Spleen (tissue), 11 donors: ENCODE data around the gene DDX41. TPM values are rescaled to one million over a fixed set of nuclear protein-coding genes. Genes with fewer than 3 reads are reported as not detected.

Experiments used
- DNase-seq: peaks from one replicate; pipeline ENCODE4 v3.0.0-alpha.2; 2020
- H3K27ac ChIP-seq, 8 donors: fragments of 200-600 bp; sonication (generic) in 7 of 8; 1 replicate in 4 of 8; 2 replicates in 4 of 8; pipeline versions ENCODE4 v1.5.0 to v1.8.0; 2016 to 2021; ENCODE audit warnings: inconsistent platforms in 4 of 8, mild to moderate bottlenecking in 4 of 8, moderate library complexity in 1 of 8
- H3K27me3 ChIP-seq, 7 donors: fragments of 200-600 bp; sonication (generic) in 6 of 7; replicated peaks in 1 of 7; 1 replicate in 4 of 7; 2 replicates in 3 of 7; pipeline versions ENCODE4 v1.5.0 to v1.8.0; 2016 to 2021; ENCODE audit warnings: inconsistent platforms in 3 of 7, mild to moderate bottlenecking in 1 of 7
- H3K36me3 ChIP-seq, 6 donors: fragments of 200-600 bp; sonication (generic) in 5 of 6; 1 replicate in 4 of 6; 2 replicates in 2 of 6; pipeline versions ENCODE4 v1.5.0 to v1.8.0; 2016 to 2021; ENCODE audit warnings: inconsistent platforms in 2 of 6
- H3K4me1 ChIP-seq, 6 donors: fragments of 200-600 bp; sonication (generic) in 5 of 6; 1 replicate in 3 of 6; 2 replicates in 3 of 6; pipeline versions ENCODE4 v1.5.0 to v1.8.0; 2016 to 2021; ENCODE audit warnings: inconsistent platforms in 3 of 6
- H3K4me3 ChIP-seq, 8 donors: fragments of 200-600 bp; sonication (generic) in 7 of 8; 1 replicate in 4 of 8; 2 replicates in 4 of 8; pipeline versions ENCODE4 v1.5.0 to v1.8.0; 2016 to 2021; ENCODE audit warnings: inconsistent platforms in 4 of 8, mild to moderate bottlenecking in 4 of 8, moderate library complexity in 2 of 8
- H3K9me3 ChIP-seq, 8 donors: fragments of 200-600 bp; sonication (generic) in 7 of 8; 1 replicate in 4 of 8; 2 replicates in 4 of 8; pipeline versions ENCODE4 v1.5.0 to v1.8.0; 2016 to 2021; ENCODE audit warnings: inconsistent platforms in 4 of 8
- CTCF ChIP-seq, 11 experiments: fragments of 200-600 bp in 7 of 11; fragments of 450-650 bp in 4 of 11; sonication (generic) in 4 of 11; IDR thresholded peaks in 8 of 11; conservative IDR thresholded peaks in 3 of 11; 1 replicate in 7 of 11; 2 replicates in 4 of 11; pipeline versions ENCODE4 v1.4.0 to v1.8.0; 2016 to 2021; ENCODE audit warnings: antibody characterized with exemption in 11 of 11, inconsistent platforms in 4 of 11, mild to moderate bottlenecking in 1 of 11
- POLR2A ChIP-seq, 3 donors: fragments of 450-650 bp; IDR thresholded peaks; one replicate each; pipeline ENCODE4 v1.5.1; 2017; ENCODE audit warnings: antibody characterized with exemption in 3 of 3, mild to moderate bottlenecking in 1 of 3
- POLR2AphosphoS5 ChIP-seq, 3 donors: sonication (generic); formaldehyde crosslinking; IDR thresholded peaks; one replicate each; pipeline ENCODE4 v1.5.1; 2017; ENCODE audit warnings: antibody characterized with exemption in 3 of 3
- WGBS, 5 donors: extraction: QIAGEN DNeasy Blood & Tissue Kit in 3 of 5; methylation state at CpG; one replicate each; pipeline versions ENCODE4 v1.1.5 to v1.1.7; 2013 to 2018; 5-methylcytosine and 5-hydroxymethylcytosine counted together
- intact Hi-C: fragments of 100-400 bp; cut with DNase I; formaldehyde crosslinking; loops from one replicate; pipeline ENCODE4 v1.15.0; 2023; ENCODE audit warnings: low total_unique reads
- polyA plus RNA-seq, 3 donors: library from polyadenylated mRNA; stranded (reverse); fragments of 200-250 nt; gene quantifications; one replicate each; pipeline ENCODE4 v1.2.1, GENCODE V29; 2013
- total RNA-seq, 7 donors: library from RNA; depleted of rRNA in 3 of 7; stranded (reverse); fragments of >200 nt in 3 of 7; fragmentation: NEBNext Ultra II Directional in 4 of 7; extraction: Animal tissue kit (Norgen Biotek cat#: 25700) in 4 of 7; gene quantifications; one replicate each; pipeline versions ENCODE4 v1.1.0 to v1.2.1, GENCODE V29; 2016 to 2021
- donor health status: healthy with polysubstance abuse.
- donor health status: DM: no; HTN: no; CAD: no; lungs with moderate emphysema.
- donor health status: DM: no; HTN: no; CAD: no.
- donor health status: Bipolar disorder and iron deficiency.
- donor health status: healthy.
- donor health status: DM: no; HTN: no; CAD: no.
- donor health status: DM: yes; HTN: yes; CAD: no.

The DDX41 gene
- total and polyA plus RNA-seq, 10 donors = 68.9 to 126 (median 92.4) TPM

- Histone ChIP-seq H3K4me3 (no peak overlapping the region), H3K36me3 (peaks cover 0 to 100% (median 90%) of the 10 kb centered on the region in 6 donors), H3K27ac (no peak overlapping the region), H3K9me3 (no peaks in the 10 kb centered on the region), H3K27me3 (no peaks in the 10 kb centered on the region), H3K4me1 (no peaks in the 10 kb centered on the region)
- intact Hi-C loops = no loop called here
- TF ChIP-seq CTCF (IDR thresholded peaks at IDR 0.05 in 8 of 11, conservative IDR thresholded peaks at IDR 0.05 in 3 of 11) (no peak), POLR2AphosphoS5 (IDR thresholded peaks at IDR 0.05) (no peak), POLR2A (IDR thresholded peaks at IDR 0.05) (no peak)
- 85 to 94% (median 89%) methylated on average over 12 of the region's 12 CpGs for WGBS, 5 donors
- DNase-seq = peak; percentile 44
Observed at GRCh38 chr5:177529247-177530203, 12.8 kb upstream of the DDX41 start.

- intact Hi-C loops = no loop called here
- no peaks in the 10 kb centered on the region for H3K4me1 ChIP-seq
- no peak overlapping the region for H3K27ac ChIP-seq
- no peaks in the 10 kb centered on the region for H3K9me3 ChIP-seq
- H3K27me3 ChIP-seq = no peaks in the 10 kb centered on the region
- peak in 1 of 3 donors; percentile 8 for TF ChIP-seq POLR2AphosphoS5 (IDR thresholded peaks at IDR 0.05)
- no peak for TF ChIP-seq CTCF (IDR thresholded peaks at IDR 0.05 in 8 of 11, conservative IDR thresholded peaks at IDR 0.05 in 3 of 11)
- TF ChIP-seq POLR2A (IDR thresholded peaks at IDR 0.05) = no peak
- WGBS, 5 donors = 89 to 95% (median 90%) methylated on average over 10 of the region's 10 CpGs
- no peak overlapping the region for H3K4me3 ChIP-seq
- peaks cover 0 to 100% (median 94%) of the 10 kb centered on the region in 6 donors for H3K36me3 ChIP-seq
- peak; percentile 44 for DNase-seq
Observed at GRCh38 chr5:177528631-177529030, 11.9 kb upstream of the DDX41 start.

GRCh38 chr5:177527595-177527994 lies 10.8 kb upstream of the DDX41 start:
- Histone ChIP-seq H3K9me3 (no peaks in the 10 kb centered on the region), H3K4me1 (no peaks in the 10 kb centered on the region), H3K36me3 (peaks cover 0 to 100% (median 97%) of the 10 kb centered on the region in 6 donors), H3K4me3 (no peak overlapping the region), H3K27me3 (no peaks in the 10 kb centered on the region), H3K27ac (no peak overlapping the region)
- WGBS, 5 donors = 94 to 96% (median 96%) methylated on average over 8 of the region's 8 CpGs
- intact Hi-C loops = no loop called here
- TF ChIP-seq POLR2AphosphoS5 (IDR thresholded peaks at IDR 0.05) (peak in 1 of 3 donors; percentile 15), CTCF (IDR thresholded peaks at IDR 0.05 in 8 of 11, conservative IDR thresholded peaks at IDR 0.05 in 3 of 11) (no peak)
- peak; percentile 25 for DNase-seq

GRCh38 chr5:177526791-177527190 lies 10.0 kb upstream of the DDX41 start:
- 90 to 97% (median 96%) methylated on average over 6 of the region's 6 CpGs for WGBS, 5 donors
- peaks cover 0 to 99% (median 95%) of the 10 kb centered on the region in 6 donors for H3K36me3 ChIP-seq
- H3K4me1 ChIP-seq = peaks cover 0 to 4% (median 0%) of the 10 kb centered on the region in 6 donors
- no peak overlapping the region for H3K27ac ChIP-seq
- intact Hi-C loops = no loop called here
- no peak overlapping the region for H3K4me3 ChIP-seq
- no peak for TF ChIP-seq POLR2AphosphoS5 (IDR thresholded peaks at IDR 0.05)
- TF ChIP-seq POLR2A (IDR thresholded peaks at IDR 0.05) = no peak
- no peak for TF ChIP-seq CTCF (IDR thresholded peaks at IDR 0.05 in 8 of 11, conservative IDR thresholded peaks at IDR 0.05 in 3 of 11)
- H3K9me3 ChIP-seq = no peaks in the 10 kb centered on the region
- DNase-seq = peak; percentile 7
- H3K27me3 ChIP-seq = no peaks in the 10 kb centered on the region
